Activated CD4-positive, alpha-beta T cell treated with anti-CD3 and anti-CD28 coated beads for 48 hours (primary cell): ENCODE data around the gene C10orf95.

ENCODE experiments used
- DNase-seq: peaks from one replicate; pipeline ENCODE4 v3.0.0-alpha.2; 2020

The C10orf95 gene

GRCh38 chr10:102433619-102434046 is 17.7 kb downstream of the C10orf95 start:
- no peak for DNase-seq

- peak; percentile 99 for DNase-seq
Observed at GRCh38 chr10:102432162-102432950, 19.0 kb downstream of the C10orf95 start, which contains the start of gene CUEDC2. TSS of gene CUEDC2 (minus strand) at chr10:102432574. CDS start at chr10:102425188, 7,386 bp downstream.

GRCh38 chr10:102431452-102432124 is 19.8 kb downstream of the C10orf95 start:
- no peak for DNase-seq

GRCh38 chr10:102429468-102429867 is 21.9 kb downstream of the C10orf95 start:
- no peak for DNase-seq

GRCh38 chr10:102426803-102427287 is 24.5 kb downstream of the C10orf95 start:
- DNase-seq, result no peak

GRCh38 chr10:102425444-102425843 is 25.9 kb downstream of the C10orf95 start:
- no peak for DNase-seq

GRCh38 chr10:102424916-102425315 is 26.4 kb downstream of the C10orf95 start:
- DNase-seq, result no peak

- DNase-seq, result no peak
Observed at GRCh38 chr10:102424145-102424544, 27.2 kb downstream of the C10orf95 start.

- no peak for DNase-seq
Observed at GRCh38 chr10:102423372-102423968, 27.9 kb downstream of the C10orf95 start.

GRCh38 chr10:102422545-102423129 is 28.7 kb downstream of the C10orf95 start:
- DNase-seq, result peak; percentile 67

- no peak for DNase-seq
Observed at GRCh38 chr10:102421757-102422512, 29.4 kb downstream of the C10orf95 start.

- DNase-seq, result no peak
Observed at GRCh38 chr10:102421507-102421756, 29.9 kb downstream of the C10orf95 start.

GRCh38 chr10:102420714-102421506 is 30.4 kb downstream of the C10orf95 start, which contains the start of gene FBXL15:
TSS of gene FBXL15 (plus strand) at chr10:102420836. CDS start at chr10:102421130, 294 bp downstream.
- DNase-seq, result peak; percentile 98

- no peak for DNase-seq
Observed at GRCh38 chr10:102420181-102420713, 31.1 kb downstream of the C10orf95 start.

- DNase-seq, result peak; percentile 76
Observed at GRCh38 chr10:102419269-102420180, 31.8 kb downstream of the C10orf95 start.

GRCh38 chr10:102418622-102419268 is 32.6 kb downstream of the C10orf95 start, which contains the start of gene PSD:
TSS of gene PSD (minus strand) at chr10:102418785. CDS start at chr10:102417038, 1,747 bp downstream.
- no peak for DNase-seq

- no peak for DNase-seq
Observed at GRCh38 chr10:102416695-102417094, 34.6 kb downstream of the C10orf95 start.

GRCh38 chr10:102416283-102416682 is 35.1 kb downstream of the C10orf95 start:
- DNase-seq, result no peak

GRCh38 chr10:102414749-102415148 is 36.6 kb downstream of the C10orf95 start:
- DNase-seq, result no peak
